ENCODE data around the gene MAP4. TPM values are rescaled to one million over a fixed set of nuclear protein-coding genes. Genes with fewer than 3 reads are reported as not detected.

The MAP4 gene
- total and polyA plus RNA-seq, 4 donors, result 16.6 to 41.4 (median 30.8) TPM

DNA sequence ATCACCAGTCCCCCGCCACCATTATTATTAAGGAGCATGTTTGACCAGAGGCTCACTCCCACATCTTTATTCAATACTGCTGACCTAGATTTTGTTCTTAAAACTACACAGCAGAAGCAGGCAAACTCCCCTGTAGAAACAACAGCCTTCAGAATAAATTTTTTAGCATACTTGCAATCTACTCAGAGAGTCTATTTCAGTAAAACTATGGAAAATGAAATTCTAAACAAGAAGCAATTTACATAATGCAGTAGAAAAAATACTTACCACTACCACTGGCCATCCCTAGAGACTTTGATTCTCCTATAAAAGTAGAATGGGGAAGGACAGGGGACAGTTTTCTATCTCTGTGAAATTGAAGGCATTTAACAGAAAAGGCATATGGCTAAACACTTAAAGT lies 76.0 kb downstream of the MAP4 start:
- H3K9me3 ChIP-seq (ENCODE audit: control insufficient read depth in 4 of 4, low read length in 3 of 4), result no peaks in the 10 kb centered on the region
- TF ChIP-seq EGR1 (IDR thresholded peaks at IDR 0.05; ENCODE audit: low read depth in 2 of 2) (no peak), RXRA (IDR thresholded peaks at IDR 0.05) (no peak), ATF3 (IDR thresholded peaks at IDR 0.05) (no peak), YY1 (IDR thresholded peaks at IDR 0.05) (no peak), RAD21 (IDR thresholded peaks at IDR 0.05) (no peak), NR2F2 (IDR thresholded peaks at IDR 0.05) (no peak), HNF4A (conservative IDR thresholded peaks at IDR 0.05) (no peak), TAF1 (conservative IDR thresholded peaks at IDR 0.05) (no peak), ZBTB33 (IDR thresholded peaks at IDR 0.05) (no peak), GABPA (IDR thresholded peaks at IDR 0.05 in 1 of 2, conservative IDR thresholded peaks at IDR 0.05 in 1 of 2) (no peak), FOXA2 (IDR thresholded peaks at IDR 0.05) (no peak), FOXA1 (IDR thresholded peaks at IDR 0.05) (no peak), HNF4G (IDR thresholded peaks at IDR 0.05) (no peak), JUND (IDR thresholded peaks at IDR 0.05) (no peak)
- TF ChIP-seq, protein P1, sequence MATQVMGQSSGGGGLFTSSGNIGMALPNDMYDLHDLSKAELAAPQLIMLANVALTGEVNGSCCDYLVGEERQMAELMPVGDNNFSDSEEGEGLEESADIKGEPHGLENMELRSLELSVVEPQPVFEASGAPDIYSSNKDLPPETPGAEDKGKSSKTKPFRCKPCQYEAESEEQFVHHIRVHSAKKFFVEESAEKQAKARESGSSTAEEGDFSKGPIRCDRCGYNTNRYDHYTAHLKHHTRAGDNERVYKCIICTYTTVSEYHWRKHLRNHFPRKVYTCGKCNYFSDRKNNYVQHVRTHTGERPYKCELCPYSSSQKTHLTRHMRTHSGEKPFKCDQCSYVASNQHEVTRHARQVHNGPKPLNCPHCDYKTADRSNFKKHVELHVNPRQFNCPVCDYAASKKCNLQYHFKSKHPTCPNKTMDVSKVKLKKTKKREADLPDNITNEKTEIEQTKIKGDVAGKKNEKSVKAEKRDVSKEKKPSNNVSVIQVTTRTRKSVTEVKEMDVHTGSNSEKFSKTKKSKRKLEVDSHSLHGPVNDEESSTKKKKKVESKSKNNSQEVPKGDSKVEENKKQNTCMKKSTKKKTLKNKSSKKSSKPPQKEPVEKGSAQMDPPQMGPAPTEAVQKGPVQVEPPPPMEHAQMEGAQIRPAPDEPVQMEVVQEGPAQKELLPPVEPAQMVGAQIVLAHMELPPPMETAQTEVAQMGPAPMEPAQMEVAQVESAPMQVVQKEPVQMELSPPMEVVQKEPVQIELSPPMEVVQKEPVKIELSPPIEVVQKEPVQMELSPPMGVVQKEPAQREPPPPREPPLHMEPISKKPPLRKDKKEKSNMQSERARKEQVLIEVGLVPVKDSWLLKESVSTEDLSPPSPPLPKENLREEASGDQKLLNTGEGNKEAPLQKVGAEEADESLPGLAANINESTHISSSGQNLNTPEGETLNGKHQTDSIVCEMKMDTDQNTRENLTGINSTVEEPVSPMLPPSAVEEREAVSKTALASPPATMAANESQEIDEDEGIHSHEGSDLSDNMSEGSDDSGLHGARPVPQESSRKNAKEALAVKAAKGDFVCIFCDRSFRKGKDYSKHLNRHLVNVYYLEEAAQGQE (IDR thresholded peaks at IDR 0.05), result no peak
- TF ChIP-seq, protein P2, sequence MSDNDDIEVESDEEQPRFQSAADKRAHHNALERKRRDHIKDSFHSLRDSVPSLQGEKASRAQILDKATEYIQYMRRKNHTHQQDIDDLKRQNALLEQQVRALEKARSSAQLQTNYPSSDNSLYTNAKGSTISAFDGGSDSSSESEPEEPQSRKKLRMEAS (IDR thresholded peaks at IDR 0.05), result no peak
- TF ChIP-seq, protein P3, sequence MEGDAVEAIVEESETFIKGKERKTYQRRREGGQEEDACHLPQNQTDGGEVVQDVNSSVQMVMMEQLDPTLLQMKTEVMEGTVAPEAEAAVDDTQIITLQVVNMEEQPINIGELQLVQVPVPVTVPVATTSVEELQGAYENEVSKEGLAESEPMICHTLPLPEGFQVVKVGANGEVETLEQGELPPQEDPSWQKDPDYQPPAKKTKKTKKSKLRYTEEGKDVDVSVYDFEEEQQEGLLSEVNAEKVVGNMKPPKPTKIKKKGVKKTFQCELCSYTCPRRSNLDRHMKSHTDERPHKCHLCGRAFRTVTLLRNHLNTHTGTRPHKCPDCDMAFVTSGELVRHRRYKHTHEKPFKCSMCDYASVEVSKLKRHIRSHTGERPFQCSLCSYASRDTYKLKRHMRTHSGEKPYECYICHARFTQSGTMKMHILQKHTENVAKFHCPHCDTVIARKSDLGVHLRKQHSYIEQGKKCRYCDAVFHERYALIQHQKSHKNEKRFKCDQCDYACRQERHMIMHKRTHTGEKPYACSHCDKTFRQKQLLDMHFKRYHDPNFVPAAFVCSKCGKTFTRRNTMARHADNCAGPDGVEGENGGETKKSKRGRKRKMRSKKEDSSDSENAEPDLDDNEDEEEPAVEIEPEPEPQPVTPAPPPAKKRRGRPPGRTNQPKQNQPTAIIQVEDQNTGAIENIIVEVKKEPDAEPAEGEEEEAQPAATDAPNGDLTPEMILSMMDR (IDR thresholded peaks at IDR 0.05; ENCODE audit: low read depth, low read length, missing input control), result no peak
- peaks cover 0 to 2% (median 0%) of the 10 kb centered on the region in 4 donors for H3K36me3 ChIP-seq (ENCODE audit: control insufficient read depth in 4 of 4, insufficient read depth in 3 of 4, low read depth in 1 of 4, low read length in 3 of 4)
- H3K27ac ChIP-seq (ENCODE audit: low read depth in 1 of 2, low read length in 2 of 2), result no peak overlapping the region
- no peak overlapping the region for H3K4me3 ChIP-seq (ENCODE audit: low read depth in 1 of 3, low read length in 3 of 3)
- no peaks in the 10 kb centered on the region for H3K27me3 ChIP-seq (ENCODE audit: control insufficient read depth in 4 of 4, insufficient read depth in 4 of 4, low read length in 3 of 4)
- no peak overlapping the region for H3K9ac ChIP-seq (ENCODE audit: low read depth in 1 of 2, low read length in 2 of 2)
- no peak for DNase-seq (ENCODE audit: low spot score)
- no peaks in the 10 kb centered on the region for H3K4me1 ChIP-seq (ENCODE audit: control insufficient read depth in 4 of 4, insufficient read depth in 4 of 4, low read length in 3 of 4)
- 100% methylated on average over 1 of the region's 1 CpG for WGBS

GRCh38 chr3:47932421-47932820 lies 83.8 kb downstream of the MAP4 start:
- Histone ChIP-seq H3K4me1 (ENCODE audit: control insufficient read depth in 4 of 4, insufficient read depth in 4 of 4, low read length in 3 of 4) (no peaks in the 10 kb centered on the region), H3K9ac (ENCODE audit: low read depth in 1 of 2, low read length in 2 of 2) (no peak overlapping the region), H3K27me3 (ENCODE audit: control insufficient read depth in 4 of 4, insufficient read depth in 4 of 4, low read length in 3 of 4) (no peaks in the 10 kb centered on the region), H3K27ac (ENCODE audit: low read depth in 1 of 2, low read length in 2 of 2) (no peak overlapping the region), H3K4me3 (ENCODE audit: low read depth in 1 of 3, low read length in 3 of 3) (no peak overlapping the region), H3K36me3 (ENCODE audit: control insufficient read depth in 4 of 4, insufficient read depth in 3 of 4, low read depth in 1 of 4, low read length in 3 of 4) (peaks cover 2 to 6% (median 3%) of the 10 kb centered on the region in 4 donors), H3K9me3 (ENCODE audit: control insufficient read depth in 4 of 4, low read length in 3 of 4) (no peaks in the 10 kb centered on the region)
- DNase-seq (ENCODE audit: low spot score), result no peak
- 95% methylated on average over 5 of the region's 5 CpGs for WGBS
- TF ChIP-seq HNF4G (IDR thresholded peaks at IDR 0.05), result no peak
- no peak for TF ChIP-seq RXRA (IDR thresholded peaks at IDR 0.05)
- TF ChIP-seq, protein P3 (IDR thresholded peaks at IDR 0.05; ENCODE audit: low read depth, low read length, missing input control), result no peak
- TF ChIP-seq, protein P2 (IDR thresholded peaks at IDR 0.05), result no peak
- no peak for TF ChIP-seq FOXA1 (IDR thresholded peaks at IDR 0.05)
- no peak for TF ChIP-seq YY1 (IDR thresholded peaks at IDR 0.05)
- no peak for TF ChIP-seq FOXA2 (IDR thresholded peaks at IDR 0.05)
- no peak for TF ChIP-seq GABPA (IDR thresholded peaks at IDR 0.05 in 1 of 2, conservative IDR thresholded peaks at IDR 0.05 in 1 of 2)
- no peak for TF ChIP-seq SP1 (IDR thresholded peaks at IDR 0.05)
- no peak for TF ChIP-seq ATF3 (IDR thresholded peaks at IDR 0.05)

Data from liver (tissue), 9 donors.